ENCODE data around the gene RPUSD1.

The RPUSD1 gene

DNA sequence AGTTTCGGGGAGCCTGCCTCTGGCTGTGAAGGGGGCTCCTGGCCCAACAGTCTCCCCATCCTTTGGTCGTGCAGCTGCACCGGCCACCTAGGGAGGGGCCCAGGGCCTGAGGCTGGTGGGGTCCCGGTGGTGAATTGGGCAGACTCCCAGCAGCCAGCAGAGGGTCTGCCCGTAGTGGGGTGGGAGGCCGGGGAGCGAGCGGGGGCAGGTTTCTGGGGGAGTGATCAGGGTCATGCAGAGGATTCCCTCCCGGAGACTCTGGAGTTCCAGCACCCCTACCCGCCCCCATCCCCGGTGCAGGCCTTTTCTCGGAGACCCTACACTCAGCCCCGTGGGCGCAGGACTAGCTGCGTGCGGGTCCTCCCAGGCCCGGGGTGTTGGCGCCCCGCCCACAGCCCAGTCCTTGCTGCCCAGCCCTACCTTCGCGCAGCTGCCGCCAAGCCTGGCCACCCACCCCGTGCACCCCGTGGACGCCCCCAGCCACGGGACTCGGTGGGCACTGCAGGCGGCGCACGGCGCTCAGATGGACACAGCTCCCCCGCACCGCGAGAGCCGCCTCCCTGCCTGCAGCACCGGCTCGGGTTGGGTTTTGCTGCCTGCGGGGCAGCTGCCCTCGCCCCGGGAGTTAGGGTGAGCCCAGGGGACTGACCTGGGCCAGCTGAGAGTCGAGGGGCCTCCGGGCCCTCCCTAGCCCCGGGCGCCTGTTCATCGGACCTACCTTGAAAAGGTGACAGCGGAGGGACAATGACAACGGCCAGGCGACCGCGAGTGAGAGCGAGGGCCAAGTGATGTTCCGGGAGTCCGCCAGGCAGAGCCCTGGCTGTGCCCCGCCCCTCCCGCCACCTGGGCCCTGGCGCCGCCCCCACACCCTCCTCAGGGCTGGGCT, 12.0 kb upstream of the RPUSD1 start, which contains the start of gene GNG13:
Gene GNG13, minus strand, starts transcription at position 787 of the 886 bp plus-strand sequence. CDS start 1,657 bp downstream, outside the sequence.
- Histone ChIP-seq H3K27ac (ENCODE audit: low read length, poor library complexity, severe bottlenecking) (no peak within 1 kb of the TSS), H3K4me1 (ENCODE audit: control insufficient read depth, insufficient read depth, low read depth, low read length) (peaks cover 12% of the 10 kb centered on the region), H3K23ac (ENCODE audit: low read length in 2 of 2) (peak within 1 kb of the TSS in 1 of 2 experiments; percentile 44), H3K4me2 (ENCODE audit: low read length, poor library complexity, severe bottlenecking) (peak within 1 kb of the TSS; percentile 60), H3K9me3 (ENCODE audit: control insufficient read depth, low read length) (no peaks in the 10 kb centered on the region), H2AK5ac (ENCODE audit: low read length, severe bottlenecking) (no peak within 1 kb of the TSS), H4K8ac (ENCODE audit: low read length) (no peak within 1 kb of the TSS), H3K4ac (ENCODE audit: low read depth in 1 of 2, low read length in 2 of 2) (peak within 1 kb of the TSS in 1 of 2 experiments; percentile 24), H3K79me1 (replicated peaks; ENCODE audit: low read length, poor library complexity, severe bottlenecking) (no peaks in the 10 kb centered on the region), H3K9ac (ENCODE audit: low read length) (no peak within 1 kb of the TSS), H2AFZ (ENCODE audit: low read depth, low read length) (peak within 1 kb of the TSS; percentile 6), H3K14ac (ENCODE audit: low read length in 2 of 2) (peak within 1 kb of the TSS in 1 of 2 experiments; percentile 22), H2BK120ac (ENCODE audit: low read depth, low read length) (no peak within 1 kb of the TSS), H3K36me3 (ENCODE audit: control insufficient read depth in 1 of 2, insufficient read depth in 2 of 2, low read depth in 1 of 2, low read length in 2 of 2) (peaks cover 0 to 29% of the 10 kb centered on the region in 2 experiments), H3K18ac (ENCODE audit: low read depth in 1 of 2, low read length in 2 of 2) (no peak within 1 kb of the TSS), H2BK5ac (ENCODE audit: low read depth, low read length, poor library complexity, severe bottlenecking) (no peak within 1 kb of the TSS), H2BK15ac (ENCODE audit: low read depth, poor library complexity, severe bottlenecking) (no peak within 1 kb of the TSS), H3K27me3 (ENCODE audit: control insufficient read depth in 1 of 2, insufficient read depth in 1 of 2, low read length in 2 of 2) (peaks cover 45 to 46% of the 10 kb centered on the region in 2 experiments), H2BK12ac (ENCODE audit: low read length in 2 of 2) (no peak within 1 kb of the TSS), H3K4me3 (ENCODE audit: insufficient read depth in 1 of 2, low read depth in 1 of 2, low read length in 2 of 2) (no peak within 1 kb of the TSS), H4K91ac (ENCODE audit: low read length) (no peak within 1 kb of the TSS)
- no peak for DNase-seq
- 7% methylated on average over 48 of the region's 57 CpGs for WGBS

DNA sequence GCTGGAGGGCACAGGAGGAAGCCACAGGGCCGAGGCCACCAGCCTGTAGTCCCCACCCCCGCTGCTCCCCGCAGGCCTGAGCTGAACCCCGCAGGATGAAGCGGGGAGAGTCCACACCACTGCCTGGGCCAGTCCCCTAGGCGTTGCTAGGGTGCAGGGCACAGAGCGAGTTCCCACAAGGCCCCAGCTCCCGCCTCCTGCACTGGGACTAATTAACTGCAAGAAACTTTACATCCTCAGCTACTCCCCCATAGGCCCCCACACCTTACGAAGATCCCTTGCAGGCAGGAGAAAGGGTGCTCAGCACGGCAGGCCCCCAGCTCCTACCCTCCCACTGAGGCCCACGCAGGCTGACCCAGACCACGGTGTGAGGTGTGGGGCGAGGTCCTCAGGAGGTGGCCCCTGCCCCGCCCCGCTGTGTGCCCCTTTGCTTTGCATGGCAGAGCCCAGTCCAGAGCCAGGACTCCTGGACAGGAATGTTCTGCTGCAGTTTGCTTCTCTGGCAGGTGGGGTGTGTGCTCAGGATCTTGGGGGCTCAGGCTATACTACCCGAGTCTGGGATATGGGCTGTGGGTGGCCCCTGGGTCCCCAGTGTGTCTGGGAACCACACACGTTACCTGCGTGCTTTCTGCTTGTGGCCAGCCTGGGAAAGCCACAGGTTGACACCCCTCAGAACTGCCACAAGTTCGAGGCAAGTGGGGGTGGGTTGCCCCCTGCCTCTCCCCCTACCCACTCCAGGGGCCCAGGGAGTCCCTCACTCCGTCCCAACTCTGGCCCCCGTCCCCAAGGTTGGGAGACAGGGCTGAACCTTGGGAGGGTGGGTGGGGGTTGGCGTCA, 11.1 kb upstream of the RPUSD1 start:
- WGBS = 87% methylated on average over 20 of the region's 22 CpGs
- peaks cover 0 to 36% of the 10 kb centered on the region in 2 experiments for H3K36me3 ChIP-seq (ENCODE audit: control insufficient read depth in 1 of 2, insufficient read depth in 2 of 2, low read depth in 1 of 2, low read length in 2 of 2)
- H3K23ac ChIP-seq (ENCODE audit: low read length in 2 of 2) = no peak overlapping the region

DNA sequence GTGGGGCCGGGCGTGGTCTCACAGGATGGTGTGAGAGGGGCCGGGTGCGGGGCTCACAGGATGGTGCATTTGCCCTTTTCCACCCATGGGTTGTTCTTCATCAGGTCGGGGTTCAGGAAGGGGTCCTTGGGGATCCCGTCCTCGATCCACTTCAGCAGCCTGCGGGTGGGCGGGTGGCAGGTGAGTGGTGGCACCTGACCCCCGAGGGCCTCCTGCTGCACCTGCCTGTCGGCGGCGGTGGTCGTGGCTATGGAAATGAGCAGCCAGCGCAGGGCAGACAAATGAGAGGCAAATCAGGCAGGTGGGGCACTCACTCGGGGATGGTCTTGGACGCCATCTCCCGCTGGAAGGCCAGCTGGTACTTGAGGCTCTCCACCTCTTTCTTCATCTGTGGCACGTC, 10.5 kb upstream of the RPUSD1 start:
- DNase-seq = no peak
- Histone ChIP-seq H2BK12ac (ENCODE audit: low read length in 2 of 2) (no peak overlapping the region), H3K36me3 (ENCODE audit: control insufficient read depth in 1 of 2, insufficient read depth in 2 of 2, low read depth in 1 of 2, low read length in 2 of 2) (peaks cover 0 to 43% of the 10 kb centered on the region in 2 experiments), H3K9me3 (ENCODE audit: control insufficient read depth, low read length) (no peaks in the 10 kb centered on the region), H3K4me3 (ENCODE audit: insufficient read depth in 1 of 2, low read depth in 1 of 2, low read length in 2 of 2) (no peak overlapping the region), H2BK5ac (ENCODE audit: low read depth, low read length, poor library complexity, severe bottlenecking) (no peak overlapping the region), H4K91ac (ENCODE audit: low read length) (no peak overlapping the region), H2BK120ac (ENCODE audit: low read depth, low read length) (no peak overlapping the region), H3K27ac (ENCODE audit: low read length, poor library complexity, severe bottlenecking) (no peak overlapping the region), H3K23ac (ENCODE audit: low read length in 2 of 2) (no peak overlapping the region), H3K4me1 (ENCODE audit: control insufficient read depth, insufficient read depth, low read depth, low read length) (peaks cover 12% of the 10 kb centered on the region), H2AFZ (ENCODE audit: low read depth, low read length) (no peak overlapping the region), H3K4ac (ENCODE audit: low read depth in 1 of 2, low read length in 2 of 2) (no peak overlapping the region), H2BK15ac (ENCODE audit: low read depth, poor library complexity, severe bottlenecking) (no peak overlapping the region), H3K14ac (ENCODE audit: low read length in 2 of 2) (no peak overlapping the region), H4K8ac (ENCODE audit: low read length) (no peak overlapping the region), H3K4me2 (ENCODE audit: low read length, poor library complexity, severe bottlenecking) (no peak overlapping the region), H3K18ac (ENCODE audit: low read depth in 1 of 2, low read length in 2 of 2) (no peak overlapping the region), H2AK5ac (ENCODE audit: low read length, severe bottlenecking) (no peak overlapping the region), H3K27me3 (ENCODE audit: control insufficient read depth in 1 of 2, insufficient read depth in 1 of 2, low read length in 2 of 2) (peaks cover 45 to 46% of the 10 kb centered on the region in 2 experiments), H3K9ac (ENCODE audit: low read length) (no peak overlapping the region), H3K79me1 (replicated peaks; ENCODE audit: low read length, poor library complexity, severe bottlenecking) (no peaks in the 10 kb centered on the region)
- 93% methylated on average over 19 of the region's 19 CpGs for WGBS

More for the DNA sequence above, 11.1 kb upstream of the RPUSD1 start:
- H3K4me1 ChIP-seq (ENCODE audit: control insufficient read depth, insufficient read depth, low read depth, low read length) = peaks cover 12% of the 10 kb centered on the region
- H2AFZ ChIP-seq (ENCODE audit: low read depth, low read length) = no peak overlapping the region
- no peak overlapping the region for H3K4me2 ChIP-seq (ENCODE audit: low read length, poor library complexity, severe bottlenecking)
- H3K9me3 ChIP-seq (ENCODE audit: control insufficient read depth, low read length) = no peaks in the 10 kb centered on the region
- H4K8ac ChIP-seq (ENCODE audit: low read length) = no peak overlapping the region
- no peak overlapping the region for H3K4ac ChIP-seq (ENCODE audit: low read depth in 1 of 2, low read length in 2 of 2)
- H2BK12ac ChIP-seq (ENCODE audit: low read length in 2 of 2) = no peak overlapping the region
- H2BK15ac ChIP-seq (ENCODE audit: low read depth, poor library complexity, severe bottlenecking) = no peak overlapping the region
- H3K4me3 ChIP-seq (ENCODE audit: insufficient read depth in 1 of 2, low read depth in 1 of 2, low read length in 2 of 2) = no peak overlapping the region
- no peak overlapping the region for H3K18ac ChIP-seq (ENCODE audit: low read depth in 1 of 2, low read length in 2 of 2)
- no peak overlapping the region for H2BK5ac ChIP-seq (ENCODE audit: low read depth, low read length, poor library complexity, severe bottlenecking)
- no peak overlapping the region for H4K91ac ChIP-seq (ENCODE audit: low read length)
- no peak overlapping the region for H2BK120ac ChIP-seq (ENCODE audit: low read depth, low read length)
- peaks cover 45 to 46% of the 10 kb centered on the region in 2 experiments for H3K27me3 ChIP-seq (ENCODE audit: control insufficient read depth in 1 of 2, insufficient read depth in 1 of 2, low read length in 2 of 2)
- H3K27ac ChIP-seq (ENCODE audit: low read length, poor library complexity, severe bottlenecking) = no peak overlapping the region
- H3K14ac ChIP-seq (ENCODE audit: low read length in 2 of 2) = no peak overlapping the region
- H3K9ac ChIP-seq (ENCODE audit: low read length) = no peak overlapping the region
- H3K79me1 ChIP-seq (replicated peaks; ENCODE audit: low read length, poor library complexity, severe bottlenecking) = no peaks in the 10 kb centered on the region
- no peak for DNase-seq
- no peak overlapping the region for H2AK5ac ChIP-seq (ENCODE audit: low read length, severe bottlenecking)

DNA sequence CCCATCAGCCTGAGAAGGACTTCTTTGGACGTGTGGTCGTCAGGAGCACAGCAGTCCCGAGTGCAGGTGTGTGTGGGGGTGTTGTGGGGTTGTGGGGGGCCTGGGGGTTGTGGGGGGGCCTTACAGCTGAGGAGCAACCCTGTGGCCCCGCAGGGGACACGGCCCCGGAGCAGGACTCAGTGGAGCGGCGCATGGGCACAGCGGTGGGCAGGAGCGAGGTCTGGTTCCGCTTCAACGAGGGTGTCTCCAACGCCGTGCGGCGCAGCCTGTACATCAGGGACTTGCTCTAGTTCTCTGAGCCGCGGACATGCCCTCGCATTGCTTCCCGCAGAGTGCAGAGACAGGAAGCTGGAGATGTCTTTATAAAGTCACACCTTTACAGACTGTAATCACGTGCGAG, 9.5 kb upstream of the RPUSD1 start:
- H3K27ac ChIP-seq (ENCODE audit: low read length, poor library complexity, severe bottlenecking) = no peak overlapping the region
- H3K14ac ChIP-seq (ENCODE audit: low read length in 2 of 2) = no peak overlapping the region
- no peak overlapping the region for H4K8ac ChIP-seq (ENCODE audit: low read length)
- H4K91ac ChIP-seq (ENCODE audit: low read length) = no peak overlapping the region
- H3K27me3 ChIP-seq (ENCODE audit: control insufficient read depth in 1 of 2, insufficient read depth in 1 of 2, low read length in 2 of 2) = peaks cover 36 to 37% of the 10 kb centered on the region in 2 experiments
- H2BK15ac ChIP-seq (ENCODE audit: low read depth, poor library complexity, severe bottlenecking) = no peak overlapping the region
- no peak overlapping the region for H3K4me3 ChIP-seq (ENCODE audit: insufficient read depth in 1 of 2, low read depth in 1 of 2, low read length in 2 of 2)
- H3K9ac ChIP-seq (ENCODE audit: low read length) = no peak overlapping the region
- H3K4me2 ChIP-seq (ENCODE audit: low read length, poor library complexity, severe bottlenecking) = no peak overlapping the region
- H3K4me1 ChIP-seq (ENCODE audit: control insufficient read depth, insufficient read depth, low read depth, low read length) = peaks cover 12% of the 10 kb centered on the region
- no peak for DNase-seq
- no peak overlapping the region for H3K23ac ChIP-seq (ENCODE audit: low read length in 2 of 2)
- no peaks in the 10 kb centered on the region for H3K9me3 ChIP-seq (ENCODE audit: control insufficient read depth, low read length)
- no peak overlapping the region for H3K18ac ChIP-seq (ENCODE audit: low read depth in 1 of 2, low read length in 2 of 2)
- no peaks in the 10 kb centered on the region for H3K79me1 ChIP-seq (replicated peaks; ENCODE audit: low read length, poor library complexity, severe bottlenecking)
- H3K4ac ChIP-seq (ENCODE audit: low read depth in 1 of 2, low read length in 2 of 2) = no peak overlapping the region
- no peak overlapping the region for H2BK12ac ChIP-seq (ENCODE audit: low read length in 2 of 2)
- no peak overlapping the region for H2BK5ac ChIP-seq (ENCODE audit: low read depth, low read length, poor library complexity, severe bottlenecking)
- H3K36me3 ChIP-seq (ENCODE audit: control insufficient read depth in 1 of 2, insufficient read depth in 2 of 2, low read depth in 1 of 2, low read length in 2 of 2) = peaks cover 0 to 53% of the 10 kb centered on the region in 2 experiments
- H2BK120ac ChIP-seq (ENCODE audit: low read depth, low read length) = no peak overlapping the region
- 94% methylated on average over 22 of the region's 22 CpGs for WGBS
- H2AK5ac ChIP-seq (ENCODE audit: low read length, severe bottlenecking) = no peak overlapping the region
- H2AFZ ChIP-seq (ENCODE audit: low read depth, low read length) = no peak overlapping the region
